Activated CD8-positive, alpha-beta memory T cell treated with anti-CD3 and anti-CD28 coated beads for 4 hours (primary cell): Measurements from ENCODE around the gene CNPY3.

Experiments used
- DNase-seq, 2 donors: peaks; one replicate each; pipeline ENCODE4 v3.0.0-alpha.2; 2020; ENCODE audit warnings: low read depth in 2 of 2

CNPY3 gene

DNA sequence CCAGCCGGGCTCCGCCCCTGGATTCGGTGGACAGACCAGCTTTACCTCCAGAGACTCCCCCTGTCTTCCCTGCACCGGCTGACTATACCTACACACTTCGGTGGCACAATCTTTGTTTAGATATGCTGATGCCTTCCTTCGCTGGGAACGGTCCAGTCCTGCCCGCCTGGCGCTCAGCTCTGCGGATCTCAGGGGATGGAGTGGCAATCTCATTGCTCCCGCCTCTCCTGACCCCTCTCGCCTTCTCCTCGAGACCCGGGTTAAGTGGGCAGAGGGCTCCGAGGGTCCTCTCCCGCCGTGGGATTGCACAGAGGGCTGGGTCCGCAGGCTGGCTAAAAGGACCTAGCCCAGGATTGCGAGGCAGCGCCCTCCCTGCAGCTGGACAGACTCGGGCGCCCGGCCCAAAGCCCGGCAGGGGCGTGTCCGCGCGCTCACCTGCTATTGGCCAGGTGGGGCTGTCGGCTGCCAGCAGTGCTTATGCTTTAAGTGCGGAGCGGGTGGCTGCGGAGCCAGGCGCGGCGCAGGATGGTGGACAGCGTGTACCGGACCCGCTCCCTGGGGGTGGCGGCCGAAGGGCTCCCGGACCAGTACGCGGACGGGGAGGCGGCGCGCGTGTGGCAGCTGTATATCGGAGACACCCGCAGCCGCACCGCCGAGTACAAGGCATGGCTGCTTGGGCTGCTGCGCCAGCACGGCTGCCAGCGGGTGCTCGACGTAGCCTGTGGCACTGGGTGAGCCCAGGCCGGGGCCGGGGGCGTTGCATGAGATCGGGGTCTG, 31.2 kb downstream of the CNPY3 start, which contains the start of gene GNMT:
GNMT (plus strand) TSS at position 512 of the 777 bp plus-strand sequence; CDS start at position 526, 14 bp downstream.
- no peak for DNase-seq

- DNase-seq, result no peak
Measured at GRCh38 chr6:42961020-42961470, 31.8 kb downstream of the CNPY3 start.

DNA sequence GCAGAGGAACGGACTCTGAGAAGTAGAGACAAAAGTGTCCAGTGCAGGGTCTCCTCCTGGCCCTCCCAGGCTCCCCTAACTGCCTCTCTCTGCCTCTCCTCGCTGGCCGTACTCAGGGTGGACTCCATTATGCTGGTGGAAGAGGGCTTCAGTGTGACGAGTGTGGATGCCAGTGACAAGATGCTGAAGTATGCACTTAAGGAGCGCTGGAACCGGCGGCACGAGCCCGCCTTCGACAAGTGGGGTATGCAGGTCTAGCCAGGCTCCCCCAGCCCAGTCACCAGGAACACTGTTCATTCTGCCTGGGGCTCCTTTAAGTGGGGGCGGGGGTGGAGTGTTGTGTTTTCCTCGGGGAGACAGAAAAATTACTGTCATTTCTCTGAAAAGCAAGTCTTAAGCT, 32.8 kb downstream of the CNPY3 start:
- DNase-seq, result no peak

- no peak for DNase-seq
Measured at GRCh38 chr6:42962502-42963178, 33.4 kb downstream of the CNPY3 start.

DNA sequence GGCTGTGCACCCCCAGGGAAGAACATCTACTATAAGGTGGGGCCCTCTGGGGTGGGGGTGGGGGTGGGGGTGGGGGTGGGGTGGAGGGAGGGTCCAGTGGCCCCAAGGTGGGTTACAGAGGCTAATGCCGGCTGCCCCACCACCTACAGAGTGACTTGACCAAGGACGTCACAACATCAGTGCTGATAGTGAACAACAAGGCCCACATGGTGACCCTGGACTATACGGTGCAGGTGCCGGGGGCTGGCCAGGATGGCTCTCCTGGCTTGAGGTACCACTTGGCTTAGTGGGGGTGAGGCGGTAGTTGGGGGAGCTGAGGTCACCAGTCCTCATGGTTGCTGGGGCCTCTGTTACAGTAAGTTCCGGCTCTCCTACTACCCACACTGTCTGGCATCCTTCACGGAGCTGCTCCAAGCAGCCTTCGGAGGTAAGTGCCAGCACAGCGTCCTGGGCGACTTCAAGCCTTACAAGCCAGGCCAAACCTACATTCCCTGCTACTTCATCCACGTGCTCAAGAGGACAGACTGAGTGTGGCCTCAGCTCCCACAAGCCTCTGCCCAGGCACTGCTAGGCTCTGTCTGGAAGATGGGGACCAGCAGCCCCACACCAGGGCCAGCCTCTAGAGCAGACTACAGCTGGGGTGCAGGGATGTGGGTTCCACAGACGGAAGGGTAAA, 34.0 kb downstream of the CNPY3 start:
- DNase-seq, result no peak

DNA sequence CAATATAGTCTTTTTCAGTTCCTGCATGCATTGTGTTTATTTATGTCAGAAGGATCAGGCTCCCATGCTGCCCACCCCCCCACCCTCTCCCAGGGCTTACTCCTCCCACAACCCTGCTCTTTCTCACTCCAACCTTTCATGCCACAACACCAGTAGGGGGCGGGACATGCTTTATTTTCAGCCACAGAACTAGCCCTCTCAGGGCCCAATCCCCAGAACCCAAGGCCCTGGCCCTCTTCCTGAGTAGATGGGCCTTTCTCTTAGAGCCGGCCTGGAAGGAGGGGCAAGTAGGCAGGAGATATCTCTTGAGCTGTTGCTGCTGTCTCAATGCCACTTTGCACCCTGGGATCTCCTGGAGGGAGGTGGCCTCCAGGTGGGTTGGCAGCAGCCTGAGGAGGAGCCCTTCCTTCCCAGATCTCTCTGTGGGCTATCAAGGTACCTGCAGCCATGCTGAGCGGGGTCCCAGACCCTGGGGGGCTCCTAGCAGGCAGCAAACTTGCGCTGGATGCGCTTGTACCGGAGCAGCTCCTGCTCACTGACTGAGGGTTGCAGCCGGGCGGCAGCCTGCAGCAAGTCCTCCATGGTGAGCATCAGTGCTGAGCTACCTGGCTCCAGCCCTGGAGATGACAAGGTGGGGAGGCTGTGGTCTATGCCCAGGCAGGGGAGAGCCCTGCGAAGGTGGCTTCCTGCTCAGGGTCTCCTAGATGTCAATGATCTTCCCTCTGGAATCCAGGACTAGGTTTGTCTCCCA, 34.8 kb downstream of the CNPY3 start:
- no peak for DNase-seq

GRCh38 chr6:42966571-42966970, 37.3 kb downstream of the CNPY3 start:
- DNase-seq, result no peak

GRCh38 chr6:42967228-42967627, 37.9 kb downstream of the CNPY3 start:
- DNase-seq, result no peak

- DNase-seq, result no peak
Measured at GRCh38 chr6:42968126-42968701, 38.9 kb downstream of the CNPY3 start.

DNA sequence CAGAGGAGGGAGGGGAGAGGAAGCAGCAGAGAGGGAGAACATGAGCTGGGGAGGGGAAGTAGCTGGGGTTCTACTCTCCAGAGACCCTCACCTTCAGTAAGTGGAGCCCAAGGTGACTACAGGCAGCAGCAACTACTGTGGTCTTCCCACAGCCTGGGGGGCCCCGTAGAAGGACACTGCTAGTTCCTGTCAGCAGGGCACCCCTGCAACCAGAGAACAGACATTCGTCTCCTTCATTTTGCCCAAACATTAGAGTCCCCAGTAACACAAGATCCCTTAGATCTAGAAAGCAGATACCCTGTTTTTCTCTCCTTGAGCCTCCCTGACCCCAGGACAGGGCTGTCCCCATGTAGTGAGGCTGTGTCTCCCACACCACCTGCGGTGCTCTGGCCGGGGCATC, 39.5 kb downstream of the CNPY3 start:
- no peak for DNase-seq

DNA sequence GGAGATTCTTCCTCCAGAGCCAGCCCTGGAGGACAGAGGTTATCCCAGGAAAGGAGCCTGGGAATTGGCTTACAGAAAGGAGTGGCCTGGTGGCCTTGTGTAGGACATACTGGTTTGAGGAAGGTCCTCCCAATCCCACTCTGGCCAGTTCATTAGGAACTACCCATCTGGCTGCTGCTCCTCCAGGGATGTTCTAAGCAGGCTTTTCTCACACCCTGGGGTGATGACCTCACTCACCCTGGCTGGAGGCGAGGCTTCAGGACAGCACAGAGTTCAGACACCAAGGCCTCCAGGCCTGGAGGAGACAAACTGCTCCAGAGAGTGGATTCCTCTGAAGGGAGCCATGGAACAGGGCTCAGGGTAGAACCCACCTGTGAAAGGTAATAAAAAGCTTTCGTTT, 40.2 kb downstream of the CNPY3 start:
- DNase-seq, result no peak

- DNase-seq, result no peak
Measured at GRCh38 chr6:42969934-42970333, 40.7 kb downstream of the CNPY3 start.

DNA sequence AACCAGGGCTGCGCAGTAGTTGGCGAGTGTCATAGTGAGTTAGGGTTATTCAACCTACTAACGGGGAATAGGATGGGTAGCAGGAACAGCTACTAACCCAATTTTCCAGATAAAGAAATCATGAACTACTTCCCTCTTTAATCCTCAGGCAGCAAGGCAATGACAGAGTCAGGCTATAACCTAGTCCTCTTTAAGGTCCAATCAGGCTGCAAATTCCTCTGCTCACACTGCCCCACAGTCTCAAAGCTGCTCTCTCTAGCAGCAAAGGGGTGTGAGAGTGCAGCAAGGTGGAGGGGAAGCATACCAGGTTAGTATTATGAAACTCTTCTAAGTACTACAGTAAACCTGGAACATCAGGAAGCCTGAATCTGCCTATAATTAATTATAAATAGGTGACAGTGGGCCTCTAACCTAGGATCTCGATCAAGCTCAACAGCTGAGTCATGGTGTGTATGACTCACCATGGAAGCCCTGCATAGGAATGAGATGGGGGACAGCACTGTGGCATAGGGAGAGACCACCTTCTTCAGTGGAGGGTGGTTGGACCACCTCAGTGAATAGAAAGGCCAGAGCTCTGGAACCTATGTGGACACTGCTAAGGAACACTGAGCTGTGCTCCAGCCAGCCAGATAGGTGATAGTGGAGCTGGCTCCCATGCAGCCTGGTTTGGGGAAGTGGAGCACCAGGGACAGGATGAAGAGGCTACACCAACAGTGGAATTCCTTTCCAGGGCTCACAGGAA, 41.8 kb downstream of the CNPY3 start:
- no peak for DNase-seq

DNA sequence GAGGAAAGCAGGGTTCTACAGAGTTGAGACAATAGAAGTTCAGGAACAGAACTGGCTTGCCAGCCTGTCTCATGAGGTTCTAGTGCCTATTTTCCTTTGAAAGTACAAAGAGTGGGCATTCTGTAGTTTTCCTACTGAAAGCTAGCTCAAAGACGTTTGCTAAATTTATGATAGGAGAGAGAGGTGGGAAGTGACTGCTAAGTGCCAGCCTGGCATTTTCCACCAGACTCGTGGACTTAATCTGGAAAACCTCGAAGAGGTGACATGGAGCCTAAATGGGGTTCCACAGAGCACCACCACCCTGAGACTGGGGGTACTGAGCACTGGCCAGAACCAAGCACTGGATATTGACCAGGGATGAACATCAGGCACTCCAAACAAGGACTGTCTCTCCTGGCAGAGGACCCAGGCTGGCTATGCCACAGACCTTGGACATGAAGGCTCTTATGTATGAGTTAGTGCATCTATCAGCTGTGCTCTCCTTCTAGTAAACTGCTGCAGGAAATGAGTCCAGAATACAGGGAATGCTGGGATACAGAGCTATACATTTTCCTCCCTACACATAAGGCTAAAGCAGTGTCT, 42.6 kb downstream of the CNPY3 start:
- no peak for DNase-seq

DNA sequence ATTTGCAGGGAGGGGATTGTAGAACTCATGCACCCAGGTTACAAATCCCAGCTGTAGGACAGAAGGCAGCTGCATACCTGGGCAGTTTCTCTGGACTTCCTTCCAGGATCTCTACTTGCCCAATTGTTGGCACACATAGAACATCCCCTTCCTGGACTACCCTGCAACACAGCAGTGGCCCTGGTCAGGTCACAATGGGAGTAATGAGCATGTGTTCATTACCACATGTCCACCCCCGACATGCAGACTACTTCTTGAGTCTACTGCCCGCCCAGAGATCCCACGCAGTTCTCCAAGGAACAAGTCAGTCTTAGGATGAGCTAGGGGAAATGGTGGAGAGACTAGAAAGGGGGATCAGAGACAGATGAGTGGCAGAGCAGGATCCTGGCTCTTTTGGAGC, 44.6 kb downstream of the CNPY3 start:
- no peak for DNase-seq

- DNase-seq, result no peak
Measured at GRCh38 chr6:42974919-42975505, 45.7 kb downstream of the CNPY3 start.

- DNase-seq, result no peak
Measured at GRCh38 chr6:42978487-42978838, 49.2 kb downstream of the CNPY3 start.

GRCh38 chr6:42978839-42979522, 49.7 kb downstream of the CNPY3 start, which contains the start of gene PEX6:
Gene PEX6 (minus strand): TSS chr6:42979181. CDS start chr6:42979150, 31 bp downstream.
- DNase-seq, result peak; percentile 84 to 88

DNA sequence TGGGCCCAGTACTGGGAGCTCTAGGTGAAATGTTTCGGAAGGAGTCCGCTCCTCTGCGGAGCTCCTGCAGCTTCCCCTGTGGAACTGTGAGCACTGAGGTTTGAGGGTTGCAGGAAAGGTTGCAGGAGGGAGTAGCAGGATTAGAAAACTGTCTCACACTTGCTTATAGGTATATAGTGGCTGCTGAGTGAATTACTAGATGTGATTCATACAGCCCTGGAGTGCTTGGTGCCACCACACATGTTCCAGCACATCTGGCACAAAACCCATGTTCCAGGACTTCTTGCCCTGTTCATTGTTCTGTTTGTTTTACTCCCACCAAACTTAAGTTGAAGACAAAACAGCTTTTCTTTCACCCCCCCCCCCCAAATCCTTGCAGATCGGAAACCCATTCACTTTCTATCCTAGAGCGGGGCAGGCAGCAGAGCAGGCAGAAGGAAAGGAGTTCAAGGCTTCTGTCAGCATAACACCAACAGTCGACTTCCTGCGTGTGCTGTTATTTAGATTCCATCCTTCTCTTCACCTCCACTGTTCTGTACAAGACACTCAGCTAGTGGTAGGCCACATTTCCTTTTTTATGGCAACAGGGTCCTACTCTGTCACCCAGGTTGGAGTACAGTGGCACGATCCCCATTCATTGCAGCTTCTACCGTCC, 50.4 kb downstream of the CNPY3 start:
- no peak for DNase-seq
